HG03280 (cell line): ENCODE measurements around the gene ZBTB48.
A peak's percentile ranks its signal among the peaks of the same experiment; 100 is the strongest.
"Not testable (repeated sequence)": the region's sequence is repeated elsewhere in the genome, so short reads cannot be mapped to it uniquely, and the experiment has no call there.

ENCODE experiments used
- ATAC-seq: cut with Tn5 transposase; IDR thresholded peaks from one replicate; pipeline ENCODE4 v1.9.1; 2021; ENCODE audit warnings: mild to moderate bottlenecking, moderate library complexity; ENCODE audit not compliant: unreplicated experiment

Gene ZBTB48

DNA sequence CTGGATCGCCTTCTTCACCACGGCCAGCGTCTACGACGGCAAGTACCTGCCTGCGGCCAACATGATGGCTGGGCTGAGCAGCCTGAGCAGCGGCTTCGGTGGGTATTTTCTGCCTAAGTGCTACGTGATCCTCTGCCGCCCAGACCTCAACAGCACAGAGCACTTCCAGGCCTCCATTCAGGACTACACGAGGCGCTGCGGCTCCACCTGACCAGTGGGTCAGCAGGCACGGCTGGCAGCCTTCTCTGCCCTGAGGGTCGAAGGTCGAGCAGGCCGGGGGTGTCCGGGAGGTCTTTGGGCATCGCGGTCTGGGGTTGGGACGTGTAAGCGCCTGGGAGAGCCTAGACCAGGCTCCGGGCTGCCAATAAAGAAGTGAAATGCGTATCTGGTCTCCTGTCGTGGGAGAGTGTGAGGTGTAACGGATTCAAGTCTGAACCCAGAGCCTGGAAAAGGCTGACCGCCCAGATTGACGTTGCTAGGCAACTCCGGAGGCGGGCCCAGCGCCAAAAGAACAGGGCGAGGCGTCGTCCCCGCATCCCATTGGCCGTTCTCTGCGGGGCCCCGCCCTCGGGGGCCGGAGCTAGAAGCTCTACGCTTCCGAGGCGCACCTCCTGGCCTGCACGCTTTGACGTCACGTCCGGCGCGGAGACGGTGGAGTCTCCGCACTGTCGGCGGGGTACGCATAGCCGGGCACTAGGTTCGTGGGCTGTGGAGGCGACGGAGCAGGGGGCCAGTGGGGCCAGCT, at the start of gene ZBTB48:
ZBTB48 (plus strand) TSS at position 621 of the 745 bp plus-strand sequence. CDS start 616 bp downstream, outside the sequence.
- ATAC-seq = peak; percentile 98

- no peak for ATAC-seq
Observed at GRCh38 chr1:6530504-6531160, 49.2 kb upstream of the ZBTB48 start.

DNA sequence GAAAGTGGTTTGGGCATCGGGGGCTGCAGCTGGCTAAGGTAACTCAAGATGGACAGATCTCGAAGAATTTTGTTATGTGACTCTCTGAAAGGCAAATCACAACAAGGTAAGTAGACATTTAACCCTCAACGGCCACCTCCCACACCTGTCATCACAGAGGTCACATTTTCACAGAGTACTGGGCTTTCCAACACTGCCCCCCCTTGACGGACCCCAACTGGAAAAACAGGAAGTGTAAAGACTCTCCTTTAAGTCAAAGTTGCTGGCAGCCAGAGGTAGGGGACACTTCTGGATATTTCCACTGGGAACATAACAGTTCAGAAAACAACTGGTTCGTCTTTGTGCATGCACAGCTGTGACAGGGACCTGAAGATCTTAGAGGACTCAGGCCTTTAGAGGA, 47.8 kb upstream of the ZBTB48 start:
- no peak for ATAC-seq

DNA sequence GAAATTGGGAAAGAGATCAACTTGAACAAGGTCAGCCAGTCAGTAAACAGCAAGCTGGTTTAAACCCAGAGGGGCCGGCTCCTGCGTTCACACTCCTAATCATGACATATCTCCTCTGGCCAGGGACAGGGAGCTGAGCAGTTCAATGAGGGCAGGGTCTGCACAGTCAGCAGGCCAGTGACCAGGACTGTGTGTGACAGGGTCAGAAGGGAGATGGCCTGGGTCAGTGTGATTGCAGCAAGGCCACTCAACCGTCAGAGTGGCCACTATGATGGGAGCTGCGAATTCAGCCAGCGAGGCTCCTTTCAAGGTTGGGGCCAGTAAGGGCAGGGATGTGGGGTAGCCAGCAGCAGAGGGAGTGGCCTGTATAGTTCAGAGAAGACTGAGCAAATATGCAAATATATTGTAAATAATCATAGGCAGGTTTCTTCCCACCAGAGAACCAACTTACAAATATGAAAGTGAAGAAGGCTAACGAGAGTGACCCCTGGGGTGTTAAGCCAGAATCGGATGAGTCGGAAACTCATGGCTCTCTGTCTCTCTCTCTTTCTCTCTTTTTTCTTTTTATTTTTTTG, 45.5 kb upstream of the ZBTB48 start:
- no peak for ATAC-seq

DNA sequence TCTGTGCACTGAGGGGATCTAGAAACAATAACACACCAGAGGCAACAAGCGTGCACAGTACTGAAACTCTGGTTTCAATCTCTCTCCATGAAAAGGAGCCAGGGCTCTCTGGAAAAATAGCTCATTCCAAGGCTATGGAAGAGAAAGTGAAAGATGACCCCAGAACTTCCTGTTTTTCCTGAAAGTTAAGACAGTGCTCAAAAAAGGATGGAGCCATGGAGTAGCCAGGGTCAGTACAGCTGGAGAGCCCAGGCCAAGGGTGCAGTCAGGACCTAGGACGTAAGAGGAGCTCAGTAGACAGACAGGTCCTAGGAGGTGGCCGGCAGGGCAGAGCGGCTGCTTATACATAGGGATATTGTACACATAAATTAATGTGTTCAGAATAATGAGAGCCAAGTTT, 44.6 kb upstream of the ZBTB48 start:
- no peak for ATAC-seq

- ATAC-seq = no peak
Observed at GRCh38 chr1:6536291-6536690, 43.5 kb upstream of the ZBTB48 start.

- ATAC-seq = no peak
Observed at GRCh38 chr1:6538956-6539355, 40.8 kb upstream of the ZBTB48 start.

GRCh38 chr1:6544831-6545230, 35.0 kb upstream of the ZBTB48 start:
- ATAC-seq = no peak

DNA sequence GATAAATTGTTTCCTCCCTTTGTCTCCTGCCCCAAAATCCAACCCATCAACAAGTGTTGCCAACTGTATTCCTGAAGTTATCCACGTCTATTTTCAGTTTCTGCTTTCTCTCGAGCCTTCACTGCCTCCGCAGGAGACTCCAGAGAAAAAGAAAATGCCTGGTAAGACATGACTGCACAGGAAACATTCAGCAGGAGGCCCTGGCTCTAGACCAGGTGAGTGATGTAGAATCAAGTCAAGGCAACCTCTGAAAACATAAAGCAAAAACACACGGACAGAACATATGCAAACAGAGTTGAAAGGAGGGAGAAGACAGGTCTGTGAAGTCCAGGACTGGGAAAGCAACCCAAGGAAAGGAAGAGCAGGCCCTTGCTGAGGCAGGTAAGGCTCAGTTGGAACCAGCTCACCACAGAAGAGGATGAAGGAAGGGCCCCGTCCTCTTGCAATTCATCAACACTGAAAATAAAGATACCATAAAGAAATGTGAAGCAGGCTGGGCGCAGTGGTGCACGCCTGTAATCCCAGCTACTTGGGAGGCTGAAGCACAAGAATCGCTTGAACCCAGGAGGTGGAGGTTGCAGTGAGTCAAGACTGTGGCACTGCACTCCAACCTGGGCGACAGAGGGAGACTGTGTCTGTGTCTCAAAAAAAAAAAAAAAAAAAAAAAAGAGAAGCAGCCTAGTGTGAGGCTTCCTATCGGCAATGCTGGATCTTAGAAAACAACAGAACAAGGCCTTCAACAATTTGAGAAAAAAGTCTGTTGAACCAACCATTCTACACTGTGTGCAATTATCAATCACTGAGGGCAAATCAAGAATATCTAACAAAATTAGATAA, 34.3 kb upstream of the ZBTB48 start:
- ATAC-seq = no peak

- ATAC-seq = no peak
Observed at GRCh38 chr1:6546326-6546725, 33.5 kb upstream of the ZBTB48 start.

- no peak for ATAC-seq
Observed at GRCh38 chr1:6547301-6547700, 32.5 kb upstream of the ZBTB48 start.

DNA sequence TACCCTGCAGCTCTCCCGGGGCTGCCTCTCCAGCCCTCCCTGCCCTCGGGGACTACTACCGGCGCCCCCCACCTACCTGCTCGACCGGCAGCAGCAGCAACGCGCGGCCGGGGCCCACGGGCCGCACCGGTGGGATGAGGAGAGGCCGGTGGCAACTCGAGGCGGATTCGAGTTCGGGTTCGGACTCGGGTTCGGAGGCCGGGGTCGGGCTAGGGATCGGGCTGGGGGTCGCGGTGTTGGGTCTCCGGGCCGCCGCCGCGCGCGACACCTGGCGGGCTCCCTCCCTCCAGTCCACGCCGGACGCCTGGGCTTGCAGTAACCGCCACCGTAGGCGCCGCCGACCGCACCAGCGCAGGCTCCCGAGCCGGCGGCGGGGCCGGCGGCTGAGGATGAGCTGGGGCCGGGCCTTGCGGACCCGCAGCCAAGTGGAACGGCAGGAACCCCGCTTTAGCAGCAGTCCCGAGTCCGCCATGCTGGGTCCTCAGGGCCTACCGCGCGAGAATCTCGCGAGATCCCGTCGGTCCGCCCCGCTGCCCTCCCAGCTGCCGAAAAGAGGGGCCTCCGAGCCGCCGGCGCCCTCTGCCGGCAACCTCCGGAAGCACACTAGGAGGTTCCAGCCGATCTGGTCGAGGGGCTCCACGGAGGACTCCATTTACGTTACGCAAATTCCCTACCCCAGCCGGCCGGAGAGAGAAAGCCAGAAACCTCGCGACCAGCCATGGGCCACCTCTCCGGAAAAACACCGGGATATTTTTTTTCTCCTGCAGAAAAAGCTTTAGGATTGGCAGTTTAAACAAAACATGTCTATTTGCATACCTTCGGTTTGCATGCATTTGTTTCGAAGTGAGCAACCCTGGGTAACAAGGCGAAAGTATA, 25.5 kb upstream of the ZBTB48 start, which contains the start of gene NOL9:
NOL9 (minus strand) TSS at position 483 of the 876 bp plus-strand sequence; CDS start at position 472, 11 bp downstream.
- ATAC-seq = peak; percentile 92

GRCh38 chr1:6554907-6555778, 24.7 kb upstream of the ZBTB48 start, which contains the start of gene TAS1R1:
TSS of gene TAS1R1 (plus strand) at chr1:6555307. CDS start at chr1:6555374, 67 bp downstream.
- no peak for ATAC-seq

DNA sequence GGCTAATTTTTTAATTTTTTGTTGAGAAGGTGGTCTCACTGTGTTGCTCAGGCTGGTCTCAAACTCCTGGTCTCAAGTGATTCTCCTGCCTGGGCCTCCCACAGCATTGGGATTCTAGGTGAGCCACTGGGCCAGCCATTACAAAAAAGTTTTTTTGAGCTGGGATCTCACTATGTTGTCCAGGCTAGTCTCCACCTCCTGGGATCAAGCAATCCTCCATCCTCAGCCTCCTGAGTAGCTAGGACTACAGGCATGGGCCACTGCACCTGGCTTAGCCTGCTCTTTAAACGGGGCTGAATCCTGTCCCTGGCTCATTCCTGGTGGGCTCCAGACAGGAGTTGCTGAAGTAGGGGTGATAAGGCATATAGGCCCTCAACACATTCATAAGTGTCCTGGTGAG, 22.2 kb upstream of the ZBTB48 start:
- ATAC-seq = no peak

DNA sequence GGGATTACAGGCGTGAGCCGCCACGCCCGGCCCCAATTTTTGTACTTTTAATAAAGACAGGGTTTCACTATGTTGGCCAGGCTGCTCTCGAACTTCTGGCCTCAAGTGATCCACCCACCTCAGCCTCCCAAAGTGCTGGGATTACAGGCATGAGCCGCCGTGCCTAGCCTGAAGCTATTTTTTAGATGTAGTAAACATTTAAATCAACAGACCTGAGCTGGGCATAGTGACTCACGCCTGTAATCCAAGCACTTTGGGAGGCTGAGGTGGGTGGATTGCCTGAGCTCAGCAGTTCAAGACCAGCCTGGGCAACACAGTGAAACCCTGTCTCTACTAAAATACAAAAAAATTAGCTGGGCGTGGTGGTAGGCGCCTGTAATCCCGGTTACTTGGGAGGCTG, 20.6 kb upstream of the ZBTB48 start:
- ATAC-seq = not testable (repeated sequence)

DNA sequence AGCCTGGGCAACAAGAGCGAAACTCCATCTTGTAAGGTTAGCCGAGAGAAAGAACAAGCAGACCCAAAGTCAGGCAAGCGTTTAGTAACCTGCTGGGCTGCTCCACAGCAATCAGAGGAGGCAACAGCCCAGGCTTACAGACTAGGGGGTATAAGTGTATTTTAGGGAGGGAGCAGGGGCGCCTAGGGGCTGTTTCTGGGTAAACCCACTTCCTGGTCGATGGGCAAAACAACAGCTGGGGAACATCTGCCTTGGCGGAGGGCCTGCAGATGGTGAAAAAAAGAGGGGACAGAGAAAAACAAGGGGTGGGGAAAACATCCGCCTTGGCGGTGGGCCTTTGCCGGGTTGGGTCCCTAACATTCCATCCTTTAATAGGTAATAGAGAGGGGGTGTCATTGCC, 19.5 kb upstream of the ZBTB48 start:
- ATAC-seq = no peak

DNA sequence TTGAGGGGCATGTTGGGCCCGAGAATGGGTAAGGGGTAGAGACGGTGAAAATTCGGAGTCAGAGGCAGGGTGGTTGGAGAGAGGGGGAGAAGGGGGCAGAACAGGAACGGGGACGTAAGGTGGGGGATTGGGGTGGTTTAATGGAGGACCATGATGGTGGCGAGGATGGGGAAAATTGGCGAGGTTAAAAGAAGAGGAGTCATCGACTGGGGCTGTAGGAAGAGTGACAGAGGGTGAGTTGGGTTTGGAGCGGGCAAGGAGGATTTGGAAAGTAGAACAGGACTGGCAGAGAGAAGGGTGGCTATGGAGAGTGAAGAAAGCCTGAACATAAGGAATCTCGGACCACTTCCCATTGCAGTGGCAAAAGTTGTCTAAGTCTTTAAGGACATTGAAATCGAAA, 10.8 kb upstream of the ZBTB48 start:
- ATAC-seq = no peak

- ATAC-seq = no peak
Observed at GRCh38 chr1:6570100-6570499, 9.7 kb upstream of the ZBTB48 start.

- ATAC-seq = no peak
Observed at GRCh38 chr1:6570987-6571386, 8.8 kb upstream of the ZBTB48 start.
